Thyroid gland (tissue), 4 donors: ENCODE data around the gene SPTLC3. TPM values are rescaled to one million over a fixed set of nuclear protein-coding genes. Genes with fewer than 3 reads are reported as not detected.
A peak's percentile ranks its signal among the peaks of the same experiment; 100 is the strongest.

Experiments
- DNase-seq, 2 donors: peaks; one replicate each; pipeline ENCODE4 v3.0.0-alpha.2; 2019
- H3K27ac ChIP-seq, 3 donors: fragments of 200-600 bp; sonication (generic); 1 replicate in 2 of 3; 2 replicates in 1 of 3; pipeline ENCODE4 v1.5.1; 2016 to 2019; ENCODE audit warnings: mild to moderate bottlenecking in 1 of 3, moderate library complexity in 1 of 3
- H3K27me3 ChIP-seq: fragments of 200-600 bp; sonication (generic); one replicate; pipeline ENCODE4 v1.5.1; 2019
- H3K36me3 ChIP-seq, 2 donors: fragments of 200-600 bp; sonication (generic); one replicate each; pipeline ENCODE4 v1.5.1; 2016 to 2019
- H3K4me1 ChIP-seq, 2 donors: fragments of 200-600 bp; sonication (generic); one replicate each; pipeline ENCODE4 v1.5.1; 2017 to 2019
- H3K4me3 ChIP-seq, 3 donors: fragments of 200-600 bp; sonication (generic); replicated peaks in 1 of 3; 1 replicate in 2 of 3; 2 replicates in 1 of 3; pipeline ENCODE4 v1.5.1; 2016; ENCODE audit warnings: mild to moderate bottlenecking in 1 of 3
- H3K9me3 ChIP-seq: fragments of 200-600 bp; sonication (generic); one replicate; pipeline ENCODE4 v1.5.1; 2017
- POLR2A ChIP-seq, 2 donors: fragments of 450-650 bp; IDR thresholded peaks; one replicate each; pipeline ENCODE4 v1.6.1; 2017; ENCODE audit warnings: antibody characterized with exemption in 2 of 2, mild to moderate bottlenecking in 2 of 2, moderate library complexity in 1 of 2
- WGBS, 2 donors: methylation state at CpG; one replicate each; pipeline ENCODE4 v1.1.5; 2017; 5-methylcytosine and 5-hydroxymethylcytosine counted together
- intact Hi-C: fragments of 100-400 bp; cut with DNase I; formaldehyde crosslinking; loops from one replicate; pipeline ENCODE4 v1.15.1; 2023
- total RNA-seq, 4 donors: library from RNA; depleted of rRNA; stranded (reverse); fragments of >200 nt; gene quantifications; one replicate each; pipeline ENCODE4 v1.2.3, GENCODE V29; 2016
- TF ChIP-seq, protein P1 (sequence below), 6 experiments: fragments of 200-600 bp in 3 of 6; fragments of 450-650 bp in 3 of 6; sonication (generic) in 3 of 6; IDR thresholded peaks; one replicate each; pipeline ENCODE4 v1.5.1; 2016 to 2019; ENCODE audit warnings: antibody characterized with exemption in 6 of 6, mild to moderate bottlenecking in 2 of 6, inconsistent platforms in 1 of 6, moderate library complexity in 1 of 6

Gene SPTLC3
- total RNA-seq, 4 donors from 2014 or later: 33.8 to 71.5 (median 37.7) TPM

DNA sequence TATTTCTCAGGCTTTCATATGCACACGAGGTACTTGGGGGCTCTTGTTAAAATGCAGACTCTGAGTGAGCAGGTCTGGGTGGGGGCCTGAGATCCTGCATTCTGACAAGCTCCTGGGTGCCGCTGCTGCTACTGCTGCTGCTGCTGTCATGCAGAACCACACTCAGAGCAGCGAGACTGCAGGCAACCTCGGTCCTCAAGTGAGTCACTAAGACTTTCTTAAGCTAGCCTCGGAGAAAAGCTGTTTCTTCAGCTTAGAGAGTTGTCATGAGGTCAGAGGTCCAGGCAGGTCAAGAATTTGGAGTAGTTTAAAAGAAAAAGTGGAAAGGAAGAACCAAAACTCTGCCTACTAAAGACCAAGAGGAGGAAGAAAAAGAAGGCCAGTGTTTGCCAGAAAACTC, 92.9 kb downstream of the SPTLC3 start:
- H3K36me3 ChIP-seq: no peaks in the 10 kb centered on the region
- 76 to 78% methylated on average over 5 of the region's 5 CpGs for WGBS, 2 donors
- no peaks in the 10 kb centered on the region for H3K4me1 ChIP-seq
- DNase-seq: peak in 1 of 2 donors; percentile 12
- H3K4me3 ChIP-seq: no peak overlapping the region
- no peaks in the 10 kb centered on the region for H3K27me3 ChIP-seq
- intact Hi-C loops: no loop called here
- TF ChIP-seq POLR2A (IDR thresholded peaks at IDR 0.05): no peak
- TF ChIP-seq, protein P1, sequence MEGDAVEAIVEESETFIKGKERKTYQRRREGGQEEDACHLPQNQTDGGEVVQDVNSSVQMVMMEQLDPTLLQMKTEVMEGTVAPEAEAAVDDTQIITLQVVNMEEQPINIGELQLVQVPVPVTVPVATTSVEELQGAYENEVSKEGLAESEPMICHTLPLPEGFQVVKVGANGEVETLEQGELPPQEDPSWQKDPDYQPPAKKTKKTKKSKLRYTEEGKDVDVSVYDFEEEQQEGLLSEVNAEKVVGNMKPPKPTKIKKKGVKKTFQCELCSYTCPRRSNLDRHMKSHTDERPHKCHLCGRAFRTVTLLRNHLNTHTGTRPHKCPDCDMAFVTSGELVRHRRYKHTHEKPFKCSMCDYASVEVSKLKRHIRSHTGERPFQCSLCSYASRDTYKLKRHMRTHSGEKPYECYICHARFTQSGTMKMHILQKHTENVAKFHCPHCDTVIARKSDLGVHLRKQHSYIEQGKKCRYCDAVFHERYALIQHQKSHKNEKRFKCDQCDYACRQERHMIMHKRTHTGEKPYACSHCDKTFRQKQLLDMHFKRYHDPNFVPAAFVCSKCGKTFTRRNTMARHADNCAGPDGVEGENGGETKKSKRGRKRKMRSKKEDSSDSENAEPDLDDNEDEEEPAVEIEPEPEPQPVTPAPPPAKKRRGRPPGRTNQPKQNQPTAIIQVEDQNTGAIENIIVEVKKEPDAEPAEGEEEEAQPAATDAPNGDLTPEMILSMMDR (IDR thresholded peaks at IDR 0.05): no peak
- no peaks in the 10 kb centered on the region for H3K9me3 ChIP-seq
- no peak overlapping the region for H3K27ac ChIP-seq

DNA sequence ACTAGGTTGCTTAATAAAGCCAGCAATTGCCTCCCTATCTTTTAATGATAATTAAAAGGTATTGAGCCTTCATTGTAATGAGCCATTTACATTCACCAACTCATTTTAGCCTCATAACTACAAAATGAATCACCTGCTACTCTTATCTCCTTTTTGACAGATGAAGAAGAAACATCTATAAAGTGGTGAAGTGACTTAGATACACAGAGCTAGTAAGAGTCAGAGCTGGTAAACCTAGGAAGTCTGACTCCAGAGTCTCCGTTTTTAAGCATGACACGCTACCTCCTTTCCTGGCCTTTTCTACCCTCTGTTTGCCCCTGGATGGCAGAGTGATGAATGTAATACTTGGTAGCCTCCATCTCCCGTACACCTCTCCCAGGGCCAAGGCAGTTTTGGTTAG, 93.5 kb downstream of the SPTLC3 start:
- Histone ChIP-seq H3K27me3 (no peaks in the 10 kb centered on the region), H3K4me1 (no peaks in the 10 kb centered on the region), H3K27ac (no peak overlapping the region), H3K36me3 (no peaks in the 10 kb centered on the region), H3K4me3 (no peak overlapping the region), H3K9me3 (no peaks in the 10 kb centered on the region)
- 80 to 91% methylated on average over 3 of the region's 3 CpGs for WGBS, 2 donors
- no peak for DNase-seq
- intact Hi-C loops: no loop called here
- TF ChIP-seq, protein P1 (IDR thresholded peaks at IDR 0.05): no peak
- TF ChIP-seq POLR2A (IDR thresholded peaks at IDR 0.05): no peak

DNA sequence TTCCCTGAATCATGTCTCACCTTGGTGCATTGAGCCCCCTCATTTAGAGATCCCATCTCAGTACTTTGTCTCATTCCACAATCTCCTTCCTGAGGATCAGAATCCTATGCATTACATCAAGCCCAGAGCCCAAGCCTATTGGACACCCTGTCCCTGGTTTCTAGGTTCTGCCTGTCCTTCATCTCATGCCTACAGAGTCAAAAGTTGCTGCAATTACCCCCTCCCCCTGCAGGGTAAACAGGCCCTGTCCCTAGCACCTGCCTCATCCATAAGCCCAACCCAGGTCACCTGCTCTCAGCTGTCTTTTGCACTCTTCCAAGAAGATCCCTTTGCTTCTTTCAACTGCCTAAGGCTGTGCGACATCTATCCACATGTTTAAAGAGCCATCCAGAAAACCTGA, 93.9 kb downstream of the SPTLC3 start:
- H3K9me3 ChIP-seq: no peaks in the 10 kb centered on the region
- 83 to 97% methylated on average over 1 of the region's 1 CpG for WGBS, 2 donors
- no peak overlapping the region for H3K27ac ChIP-seq
- no peak overlapping the region for H3K4me3 ChIP-seq
- TF ChIP-seq POLR2A (IDR thresholded peaks at IDR 0.05): no peak
- TF ChIP-seq, protein P1 (IDR thresholded peaks at IDR 0.05): no peak
- no peaks in the 10 kb centered on the region for H3K4me1 ChIP-seq
- no peaks in the 10 kb centered on the region for H3K36me3 ChIP-seq
- intact Hi-C loops: no loop called here
- no peak for DNase-seq
- no peaks in the 10 kb centered on the region for H3K27me3 ChIP-seq

DNA sequence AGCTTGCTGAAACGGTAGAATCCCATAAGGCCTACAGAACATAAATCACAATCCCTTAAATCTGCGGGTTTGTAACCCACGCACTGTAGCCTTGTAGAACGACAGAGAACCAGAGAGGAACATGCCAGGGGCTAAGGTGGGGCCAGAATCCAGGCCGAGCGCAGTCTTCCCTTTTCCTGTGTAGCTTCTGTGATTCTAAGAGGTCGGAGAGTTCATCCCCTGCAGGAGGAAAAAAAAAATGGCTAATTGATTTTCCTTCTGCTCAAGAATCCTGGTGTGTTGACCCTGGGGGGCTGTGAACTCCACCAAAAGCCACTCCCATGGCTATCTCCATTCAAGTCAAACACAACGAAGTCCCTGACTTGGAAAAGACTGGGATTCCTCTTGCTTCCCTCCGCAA, 96.3 kb downstream of the SPTLC3 start:
- TF ChIP-seq, protein P1 (IDR thresholded peaks at IDR 0.05): no peak
- no peak for TF ChIP-seq POLR2A (IDR thresholded peaks at IDR 0.05)
- intact Hi-C loops: loop anchor here (5.0 kb wide), 1 partner anchor 133 kb away; no protein-coding TSS in a partner anchor
- WGBS, 2 donors: 81 to 89% methylated on average over 9 of the region's 9 CpGs

DNA sequence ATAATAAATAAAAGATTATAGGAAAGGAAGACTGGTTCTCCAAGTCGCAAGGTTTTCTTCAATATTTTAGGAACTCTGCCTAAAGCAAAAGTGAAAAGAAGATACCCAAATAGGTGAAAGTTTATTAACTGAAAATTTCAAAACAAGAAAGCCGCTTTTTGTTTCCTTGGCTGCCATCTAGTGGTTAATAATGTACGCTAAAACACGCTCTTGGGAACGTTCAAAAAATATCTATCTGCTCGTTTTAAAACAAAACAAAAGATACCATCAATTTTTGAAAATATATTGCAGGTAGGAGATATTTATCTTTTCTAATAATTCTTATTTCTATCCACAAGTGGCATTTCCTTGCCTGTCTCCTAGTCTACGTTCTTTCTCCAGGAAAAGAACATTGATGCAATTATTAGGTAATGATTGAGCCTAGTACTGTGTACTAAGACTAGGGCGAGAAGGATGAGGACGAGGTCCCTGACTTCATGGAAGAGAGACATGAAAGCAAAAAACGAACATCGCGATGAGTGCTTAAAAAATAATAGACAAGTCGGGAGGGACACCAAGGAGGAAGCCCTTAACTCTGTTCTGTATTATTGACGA, 97.2 kb downstream of the SPTLC3 start:
- H3K27me3 ChIP-seq: no peaks in the 10 kb centered on the region
- no peak for DNase-seq
- H3K4me1 ChIP-seq: peaks cover 0 to 8% of the 10 kb centered on the region in 2 donors
- no peak overlapping the region for H3K4me3 ChIP-seq
- TF ChIP-seq POLR2A (IDR thresholded peaks at IDR 0.05): no peak
- TF ChIP-seq, protein P1 (IDR thresholded peaks at IDR 0.05): peak in 5 of 6 experiments; percentile 39 to 78 (median 65)
- no peak overlapping the region for H3K27ac ChIP-seq
- 36 to 40% methylated on average over 14 of the region's 14 CpGs for WGBS, 2 donors
- H3K36me3 ChIP-seq: no peaks in the 10 kb centered on the region
- no peaks in the 10 kb centered on the region for H3K9me3 ChIP-seq
- intact Hi-C loops: loop anchor here (5.0 kb wide), 1 partner anchor 134 kb away; no protein-coding TSS in a partner anchor

More for the DNA sequence above, 96.3 kb downstream of the SPTLC3 start:
- DNase-seq: no peak
- Histone ChIP-seq H3K27ac (no peak overlapping the region), H3K4me1 (peaks cover 0 to 2% of the 10 kb centered on the region in 2 donors), H3K4me3 (no peak overlapping the region), H3K36me3 (no peaks in the 10 kb centered on the region), H3K27me3 (no peaks in the 10 kb centered on the region), H3K9me3 (no peaks in the 10 kb centered on the region)
